ENCODE results near the gene ME1. TPM values are rescaled to one million over a fixed set of nuclear protein-coding genes. Genes with fewer than 3 reads are reported as not detected.

The ME1 gene
- total RNA-seq, result 14.3 and 23.5 TPM in 2 replicates

DNA sequence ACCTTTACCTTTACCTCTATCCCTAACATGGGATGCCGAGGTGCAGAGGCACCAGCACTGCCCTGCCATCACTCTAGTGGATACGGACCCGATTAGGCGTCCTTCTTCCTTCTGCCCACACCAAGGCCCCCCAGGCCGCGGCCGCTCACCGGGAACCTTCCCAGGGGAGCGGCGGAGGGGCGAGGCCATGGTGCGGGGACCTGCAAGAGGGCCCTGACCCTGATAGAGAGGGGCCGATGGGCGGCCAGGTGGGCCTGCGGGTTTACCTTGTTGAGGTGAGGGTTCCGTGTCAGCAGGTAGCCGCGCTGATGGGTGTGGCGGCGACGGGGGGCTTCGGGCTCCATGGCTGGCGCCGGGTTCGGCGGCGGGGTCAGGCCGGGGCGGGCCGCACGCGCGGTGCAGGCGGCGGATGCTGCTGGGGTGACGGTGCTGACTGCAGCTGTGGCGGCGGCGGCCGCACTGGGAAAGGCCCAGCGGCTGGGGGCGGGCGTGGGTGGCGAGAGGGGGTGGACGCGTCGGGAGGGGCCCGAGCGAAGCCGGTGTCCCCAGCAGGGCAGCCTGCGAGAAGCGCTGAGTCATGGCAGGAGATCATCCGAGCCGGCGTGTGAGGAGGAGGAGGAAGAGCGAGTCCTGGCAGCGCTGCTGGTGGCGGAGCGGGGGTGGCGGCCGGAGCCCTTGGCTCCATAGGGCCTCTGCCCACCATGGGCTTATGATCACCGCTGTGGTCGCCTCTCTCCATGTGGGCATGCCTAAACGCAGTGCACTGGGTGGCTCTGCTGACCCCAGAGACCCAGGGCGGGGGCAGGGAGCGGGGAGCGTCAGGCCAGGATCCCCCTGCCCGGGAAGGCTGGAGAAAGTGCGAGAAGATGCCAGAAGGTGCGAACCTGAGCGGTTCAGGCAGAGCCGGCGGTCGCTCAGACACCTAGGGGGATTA is at the start of gene ME1:
TSS of gene ME1 (minus strand) at position 441 of the 934 bp plus-strand sequence. CDS start at position 344, 97 bp downstream.

DNA sequence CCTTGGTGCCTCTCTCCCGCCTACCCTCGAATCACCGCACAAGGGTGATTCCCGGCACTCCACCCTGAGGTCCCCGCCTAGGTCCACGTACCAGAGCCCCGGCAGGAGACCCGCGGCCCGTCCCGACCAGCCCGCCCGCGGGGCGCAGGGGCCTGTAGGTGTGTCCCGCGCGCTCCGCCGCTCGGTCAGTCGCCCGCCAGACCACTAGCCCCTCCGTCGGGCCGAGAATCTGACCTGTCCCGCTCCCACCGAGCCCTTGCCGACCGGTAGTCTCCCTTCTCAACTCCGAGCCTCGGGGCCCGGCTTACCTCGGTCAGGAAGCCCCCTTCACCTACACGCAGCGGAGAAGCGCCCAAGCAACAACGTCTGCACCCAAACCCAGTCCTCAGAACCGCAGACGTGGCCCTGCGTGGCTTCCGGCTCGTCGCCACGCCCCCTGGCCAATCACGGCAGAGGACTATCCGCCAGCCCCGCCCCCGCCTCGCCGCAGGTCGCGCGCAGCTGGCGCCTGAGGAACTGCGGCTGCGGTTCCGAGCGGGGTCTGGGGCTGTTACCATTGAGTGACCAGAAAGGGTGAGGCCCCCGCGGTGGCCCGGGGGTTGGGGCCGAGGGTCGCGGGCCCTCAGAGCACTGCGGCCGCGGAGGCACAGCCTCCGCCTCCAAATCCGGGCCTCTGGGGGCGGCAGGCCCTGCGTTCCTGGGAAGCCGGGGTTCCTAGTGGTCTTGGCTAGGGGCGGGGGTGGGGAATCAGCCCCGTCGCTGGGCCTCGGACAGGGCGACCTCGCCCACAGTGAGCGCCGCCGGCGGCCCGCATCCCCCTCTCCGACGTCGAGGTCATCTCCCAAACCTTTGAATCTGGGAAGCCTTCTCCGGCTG is 237.7 kb downstream of the ME1 start, which contains the start of the genes PGM3 and RWDD2A:
TSS of gene PGM3 (minus strand) at position 395 of the 876 bp plus-strand sequence. CDS start 2,253 bp downstream, outside the sequence.
TSS of gene RWDD2A (plus strand) at position 487 of the 876 bp plus-strand sequence. CDS start 1,095 bp downstream, outside the sequence.

Other genes starting within 250 kb of the ME1 start
- gene PGM3, start 237.8 kb downstream of the ME1 start, total RNA-seq, result 51.8 and 60.4 TPM in 2 replicates
- gene RWDD2A, start 237.7 kb downstream of the ME1 start, total RNA-seq, result 1.5 and 2.2 TPM in 2 replicates
- gene PRSS35, start 81.5 kb upstream of the ME1 start, total RNA-seq, result 0.20 and 0.37 TPM in 2 replicates